Activated CD8-positive, alpha-beta memory T cell treated with anti-CD3 and anti-CD28 coated beads, Interleukin-2, amount 10 ng/mL, durations not matched to agents 7 days and 5 days (primary cell): ENCODE measurements around the gene MED13L. TPM values are rescaled to one million over a fixed set of nuclear protein-coding genes. Genes with fewer than 3 reads are reported as not detected.

Source experiments
- ATAC-seq: fragments of 150-1000 bp; cut with Tn5 transposase; one replicate; pipeline ENCODE4 v1.10.0; 2021; ENCODE audit warnings: moderate library complexity
- CTCF ChIA-PET: fragments of 350-600 bp; sonication (Branson Sonifier 250); formaldehyde crosslinking; loops from one replicate; lab custom pipeline; 2021; ENCODE audit warnings: antibody characterized with exemption; lab: Charles Lee
- DNase-seq: peaks from one replicate; pipeline ENCODE4 v3.0.0-alpha.2; 2020
- H3K27ac Mint-ChIP-seq: one replicate; pipeline ENCODE4 v1.8.0; 2021; ENCODE audit warnings: mild to moderate bottlenecking, mixed read lengths
- H3K27me3 Mint-ChIP-seq: one replicate; pipeline ENCODE4 v1.8.0; 2021; ENCODE audit warnings: mixed read lengths
- H3K36me3 Mint-ChIP-seq: one replicate; pipeline ENCODE4 v1.8.0; 2021; ENCODE audit warnings: mild to moderate bottlenecking, mixed read lengths
- H3K4me1 Mint-ChIP-seq: one replicate; pipeline ENCODE4 v1.8.0; 2021; ENCODE audit warnings: mixed read lengths
- H3K4me3 Mint-ChIP-seq: one replicate; pipeline ENCODE4 v1.8.0; 2021; ENCODE audit warnings: mild to moderate bottlenecking, moderate library complexity, mixed read lengths
- H3K9me3 Mint-ChIP-seq: one replicate; pipeline ENCODE4 v1.8.0; 2022; ENCODE audit warnings: low read depth, mixed read lengths
- total RNA-seq, 2 experiments: library from RNA; stranded (reverse); gene quantifications; one replicate each; pipeline ENCODE4 v1.2.3, GENCODE V29; 2021

MED13L gene
- total RNA-seq, 2 experiments from 2014 or later, result 65.1 to 74.4 TPM

DNA sequence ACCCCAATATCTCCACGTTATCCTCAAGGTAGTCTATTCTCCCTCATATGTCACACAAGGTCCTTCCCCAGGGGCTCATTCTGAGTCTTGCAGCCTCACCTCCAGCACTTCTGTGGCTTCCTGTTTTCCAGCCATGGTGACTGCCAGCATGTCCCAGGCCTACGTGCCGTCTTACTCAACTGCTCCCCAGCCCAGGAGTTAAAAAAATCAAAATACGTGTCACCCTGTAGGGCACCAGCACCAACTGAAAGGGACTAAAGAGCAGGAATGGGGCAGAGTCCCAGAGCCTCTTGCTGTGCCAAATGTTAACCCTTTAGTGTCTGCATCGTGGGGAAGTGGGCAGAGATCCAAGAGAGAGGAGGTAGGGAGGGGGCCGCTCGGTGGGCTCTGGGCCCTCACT lies 37.0 kb upstream of the MED13L start:
- Mint-ChIP-seq H3K4me3 (no peak overlapping the region), H3K36me3 (peaks cover 3% of the 10 kb centered on the region), H3K4me1 (peaks cover 11% of the 10 kb centered on the region), H3K27me3 (peaks cover 5% of the 10 kb centered on the region), H3K9me3 (peaks cover 5% of the 10 kb centered on the region), H3K27ac (no peak overlapping the region)
- DNase-seq (no peak), ATAC-seq (no peak)
- CTCF ChIA-PET, result no interaction called here

GRCh38 chr12:116313194-116313927 lies 35.9 kb upstream of the MED13L start:
- H3K27me3 Mint-ChIP-seq, result peaks cover 5% of the 10 kb centered on the region
- peaks cover 5% of the 10 kb centered on the region for H3K9me3 Mint-ChIP-seq
- H3K4me3 Mint-ChIP-seq, result no peak overlapping the region
- H3K27ac Mint-ChIP-seq, result no peak overlapping the region
- DNase-seq, result no peak
- CTCF ChIA-PET, result interaction anchor here (1.1 kb wide), 1 partner anchor 20 kb away, joined by 3 read pairs; no protein-coding TSS in a partner anchor
- no peak for ATAC-seq
- peaks cover 1% of the 10 kb centered on the region for H3K36me3 Mint-ChIP-seq
- peaks cover 8% of the 10 kb centered on the region for H3K4me1 Mint-ChIP-seq

GRCh38 chr12:116310082-116310481 lies 32.6 kb upstream of the MED13L start:
- ATAC-seq, result no peak
- CTCF ChIA-PET, result no interaction called here
- no peaks in the 10 kb centered on the region for H3K36me3 Mint-ChIP-seq
- H3K4me1 Mint-ChIP-seq, result no peaks in the 10 kb centered on the region
- H3K27me3 Mint-ChIP-seq, result peaks cover 5% of the 10 kb centered on the region
- no peak overlapping the region for H3K4me3 Mint-ChIP-seq
- no peak for DNase-seq
- no peak overlapping the region for H3K27ac Mint-ChIP-seq
- peaks cover 5% of the 10 kb centered on the region for H3K9me3 Mint-ChIP-seq

DNA sequence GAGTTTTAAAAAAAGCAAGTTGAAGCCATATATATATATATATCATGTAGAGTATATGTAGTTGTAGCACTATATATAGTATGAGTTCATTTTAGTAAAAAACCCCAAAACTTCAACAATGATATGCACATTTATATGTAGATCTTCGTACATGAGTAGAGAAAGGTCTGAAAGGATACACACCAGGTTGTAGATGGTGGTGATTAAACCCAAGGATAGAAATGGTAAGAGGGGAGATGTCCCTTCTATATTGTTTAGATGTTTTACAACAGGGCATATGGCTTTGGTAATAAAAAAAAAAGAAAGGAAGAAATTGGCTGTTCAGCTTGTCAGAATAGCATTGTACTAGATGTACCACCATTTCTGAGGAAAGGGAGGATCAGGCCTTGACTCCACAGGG lies 31.9 kb upstream of the MED13L start:
- ATAC-seq (no peak), DNase-seq (no peak)
- CTCF ChIA-PET, result no interaction called here
- Mint-ChIP-seq H3K36me3 (no peaks in the 10 kb centered on the region), H3K9me3 (peaks cover 5% of the 10 kb centered on the region), H3K4me3 (no peak overlapping the region), H3K4me1 (no peaks in the 10 kb centered on the region), H3K27me3 (peaks cover 5% of the 10 kb centered on the region), H3K27ac (no peak overlapping the region)

DNA sequence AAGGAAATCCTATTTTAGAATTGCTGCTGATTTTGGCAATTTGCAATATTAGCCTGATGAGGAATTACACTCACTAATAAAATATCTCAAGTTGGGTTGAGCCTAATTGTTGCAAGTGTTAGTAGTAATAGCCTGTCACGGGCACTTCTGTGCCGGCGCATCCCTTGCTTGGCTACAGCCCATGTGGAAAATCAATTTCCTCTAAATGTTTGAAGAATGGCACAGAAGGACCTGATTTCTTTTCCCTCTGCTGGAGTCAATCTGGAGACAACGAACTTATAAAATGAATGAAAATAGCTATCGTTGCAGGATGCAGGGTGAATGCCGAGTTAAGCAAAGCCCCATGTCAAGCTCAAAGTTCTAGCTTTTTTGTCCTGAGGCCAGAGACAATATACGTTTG lies 31.2 kb upstream of the MED13L start:
- Mint-ChIP-seq H3K27ac (no peak overlapping the region), H3K4me1 (no peaks in the 10 kb centered on the region), H3K9me3 (peaks cover 5% of the 10 kb centered on the region), H3K27me3 (no peaks in the 10 kb centered on the region), H3K4me3 (no peak overlapping the region), H3K36me3 (no peaks in the 10 kb centered on the region)
- ATAC-seq (no peak), DNase-seq (no peak)
- CTCF ChIA-PET, result no interaction called here

DNA sequence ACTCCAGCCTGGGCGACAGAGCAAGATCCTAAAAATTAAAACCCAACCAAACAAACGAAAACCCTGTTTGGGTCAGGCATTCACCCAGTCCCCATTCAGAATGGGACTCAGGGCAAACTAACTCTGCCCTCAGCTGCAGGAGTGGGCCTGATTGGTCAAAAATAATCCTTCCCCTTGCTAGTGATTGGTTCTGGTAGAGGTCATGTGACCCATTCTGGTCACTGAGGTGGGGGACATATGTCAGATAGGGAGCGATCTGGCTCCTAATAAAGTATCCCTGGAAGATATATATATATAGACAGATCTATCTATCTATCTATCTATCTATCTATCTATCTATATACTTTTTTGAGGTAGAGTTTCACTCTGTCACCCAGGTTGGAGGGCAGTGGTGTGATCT lies 29.5 kb upstream of the MED13L start:
- Mint-ChIP-seq H3K4me3 (no peak overlapping the region), H3K27me3 (no peaks in the 10 kb centered on the region), H3K27ac (no peak overlapping the region), H3K4me1 (no peaks in the 10 kb centered on the region), H3K9me3 (peaks cover 5% of the 10 kb centered on the region), H3K36me3 (no peaks in the 10 kb centered on the region)
- no peak for ATAC-seq
- no peak for DNase-seq
- CTCF ChIA-PET, result no interaction called here

GRCh38 chr12:116306506-116306905 lies 29.0 kb upstream of the MED13L start:
- no peak overlapping the region for H3K27ac Mint-ChIP-seq
- ATAC-seq (no peak), DNase-seq (no peak)
- CTCF ChIA-PET, result no interaction called here
- peaks cover 5% of the 10 kb centered on the region for H3K9me3 Mint-ChIP-seq
- no peaks in the 10 kb centered on the region for H3K4me1 Mint-ChIP-seq
- no peak overlapping the region for H3K4me3 Mint-ChIP-seq
- no peaks in the 10 kb centered on the region for H3K36me3 Mint-ChIP-seq
- H3K27me3 Mint-ChIP-seq, result peaks cover 2% of the 10 kb centered on the region

DNA sequence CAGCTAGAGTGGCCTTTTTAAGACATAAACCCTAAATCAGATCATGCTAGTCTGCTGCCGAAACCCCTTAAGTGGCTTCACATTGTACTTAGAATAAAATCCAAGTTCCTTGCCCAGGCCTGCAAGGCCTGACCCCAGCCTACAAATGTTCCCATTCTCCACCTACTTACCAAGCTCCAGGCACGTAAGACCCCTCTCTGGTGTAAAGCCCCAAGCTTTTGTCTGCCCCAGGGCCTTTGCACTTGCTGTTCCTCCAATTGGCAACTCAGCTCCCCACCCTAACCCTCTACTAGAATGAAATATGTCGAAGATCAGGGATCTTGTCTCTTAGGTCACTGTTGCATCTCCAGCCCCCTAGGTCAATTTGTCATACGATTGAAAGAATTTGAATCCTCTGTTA lies 27.1 kb upstream of the MED13L start:
- no peaks in the 10 kb centered on the region for H3K4me1 Mint-ChIP-seq
- H3K27me3 Mint-ChIP-seq, result peaks cover 5% of the 10 kb centered on the region
- CTCF ChIA-PET, result no interaction called here
- ATAC-seq (no peak), DNase-seq (no peak)
- no peaks in the 10 kb centered on the region for H3K36me3 Mint-ChIP-seq
- H3K4me3 Mint-ChIP-seq, result no peak overlapping the region
- H3K27ac Mint-ChIP-seq, result no peak overlapping the region
- H3K9me3 Mint-ChIP-seq, result no peaks in the 10 kb centered on the region

- CTCF ChIA-PET, result no interaction called here
- H3K36me3 Mint-ChIP-seq, result no peaks in the 10 kb centered on the region
These were observed 26.4 kb upstream of the MED13L start for GRCh38 chr12:116303929-116304328.

DNA sequence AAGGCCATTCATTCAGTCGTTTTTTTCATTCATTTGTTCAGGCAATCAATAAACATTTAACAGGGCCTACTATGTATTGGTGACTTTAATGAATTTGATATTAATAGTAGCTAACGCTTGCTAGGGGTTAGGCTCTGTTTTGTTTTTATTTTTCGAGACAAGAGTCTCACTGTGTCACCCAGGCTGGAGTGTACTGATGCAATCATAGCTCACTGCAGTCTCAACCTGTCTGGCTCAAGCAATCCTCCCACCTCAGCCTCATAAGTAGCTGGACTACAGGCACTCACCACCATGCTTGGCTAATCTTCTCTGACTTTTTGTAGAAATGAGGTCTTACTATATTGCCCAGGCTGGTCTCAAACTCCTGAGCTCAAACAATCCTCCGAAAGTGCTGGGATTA lies 25.6 kb upstream of the MED13L start:
- ATAC-seq (no peak), DNase-seq (no peak)
- H3K4me1 Mint-ChIP-seq, result no peaks in the 10 kb centered on the region
- no peaks in the 10 kb centered on the region for H3K9me3 Mint-ChIP-seq
- no peak overlapping the region for H3K4me3 Mint-ChIP-seq
- H3K27me3 Mint-ChIP-seq, result peaks cover 9% of the 10 kb centered on the region
- no peak overlapping the region for H3K27ac Mint-ChIP-seq
- CTCF ChIA-PET, result no interaction called here
- H3K36me3 Mint-ChIP-seq, result no peaks in the 10 kb centered on the region

More at GRCh38 chr12:116303929-116304328, 26.4 kb upstream of the MED13L start:
- Mint-ChIP-seq H3K27me3 (peaks cover 9% of the 10 kb centered on the region), H3K9me3 (no peaks in the 10 kb centered on the region), H3K4me1 (no peaks in the 10 kb centered on the region), H3K27ac (no peak overlapping the region), H3K4me3 (no peak overlapping the region)
- ATAC-seq, result no peak
- no peak for DNase-seq

- DNase-seq (no peak), ATAC-seq (no peak)
- Mint-ChIP-seq H3K4me3 (no peak overlapping the region), H3K36me3 (no peaks in the 10 kb centered on the region), H3K9me3 (no peaks in the 10 kb centered on the region), H3K4me1 (no peaks in the 10 kb centered on the region), H3K27ac (no peak overlapping the region), H3K27me3 (peaks cover 13% of the 10 kb centered on the region)
- CTCF ChIA-PET, result no interaction called here
These were observed 24.9 kb upstream of the MED13L start for GRCh38 chr12:116302166-116303058.

- no peak for DNase-seq
- Mint-ChIP-seq H3K36me3 (no peaks in the 10 kb centered on the region), H3K27me3 (peaks cover 15% of the 10 kb centered on the region), H3K4me1 (no peaks in the 10 kb centered on the region), H3K4me3 (no peak overlapping the region), H3K9me3 (no peaks in the 10 kb centered on the region), H3K27ac (no peak overlapping the region)
- CTCF ChIA-PET, result no interaction called here
- no peak for ATAC-seq
These were observed 24.1 kb upstream of the MED13L start for GRCh38 chr12:116301621-116302020.

DNA sequence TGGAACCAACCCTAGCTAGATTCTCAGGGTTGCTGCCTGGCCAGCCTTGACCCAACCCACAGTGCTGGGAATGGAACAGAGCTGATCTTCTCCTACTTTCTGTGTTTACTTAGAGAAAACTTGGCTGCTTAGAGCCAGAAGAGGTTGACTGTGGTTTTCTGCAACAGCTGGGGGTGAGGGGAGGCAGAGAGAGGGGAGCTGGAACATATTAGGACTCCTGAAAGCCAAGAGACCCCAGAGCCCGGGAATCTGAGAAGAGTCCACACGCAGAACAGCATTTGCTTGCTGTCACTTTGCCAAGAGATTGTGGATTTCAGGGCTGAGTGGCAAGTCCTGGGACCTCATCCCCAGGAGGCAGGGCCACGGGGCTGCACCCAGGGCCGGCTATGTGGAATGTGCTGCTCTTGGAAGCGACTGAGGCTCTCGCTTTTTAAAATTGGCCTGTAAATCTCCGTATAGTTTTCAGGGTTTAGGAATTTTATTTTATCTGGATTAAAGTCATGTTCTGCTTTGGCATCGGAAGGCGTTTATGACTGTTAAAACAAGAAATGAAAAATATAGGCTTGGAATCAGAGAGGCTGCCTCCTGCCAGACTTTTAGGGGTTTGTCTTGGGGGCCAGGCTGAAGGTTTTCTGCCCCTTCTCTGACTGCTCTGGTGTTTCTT lies 22.3 kb upstream of the MED13L start:
- no peak overlapping the region for H3K4me3 Mint-ChIP-seq
- no peaks in the 10 kb centered on the region for H3K4me1 Mint-ChIP-seq
- ATAC-seq (no peak), DNase-seq (no peak)
- H3K27me3 Mint-ChIP-seq, result peaks cover 25% of the 10 kb centered on the region
- no peak overlapping the region for H3K27ac Mint-ChIP-seq
- no peaks in the 10 kb centered on the region for H3K36me3 Mint-ChIP-seq
- peaks cover 4% of the 10 kb centered on the region for H3K9me3 Mint-ChIP-seq
- CTCF ChIA-PET, result interaction anchor here (0.6 kb wide), 1 partner anchor 616 kb away, joined by 3 read pairs; no protein-coding TSS in a partner anchor
